Hepatocyte (in vitro differentiated cells): Measurements from ENCODE around the gene ZSCAN2. TPM values are rescaled to one million over a fixed set of nuclear protein-coding genes. Genes with fewer than 3 reads are reported as not detected.
A peak's percentile ranks its signal among the peaks of the same experiment; 100 is the strongest.

Experiments used
- DNase-seq: peaks from one replicate; pipeline ENCODE4 v3.0.0-alpha.2; 2016; ENCODE audit warnings: low spot score
- H2AFZ ChIP-seq: fragments of 200-600 bp; sonication (generic); 2 replicates; pipeline ENCODE4 v1.6.0; 2016; ENCODE audit warnings: antibody characterized with exemption, mild to moderate bottlenecking
- H3K27ac ChIP-seq: fragments of 200-600 bp; sonication (generic); 2 replicates; pipeline ENCODE4 v1.5.1; 2016; ENCODE audit warnings: mild to moderate bottlenecking
- H3K27me3 ChIP-seq: fragments of 200-600 bp; sonication (generic); 2 replicates; pipeline ENCODE4 v1.6.1; 2016
- H3K36me3 ChIP-seq: fragments of 200-600 bp; sonication (generic); replicated peaks from 2 replicates; pipeline ENCODE4 v1.5.1; 2016; ENCODE audit warnings: low read depth; ENCODE audit not compliant: insufficient read depth
- H3K4me1 ChIP-seq: fragments of 200-600 bp; sonication (generic); 2 replicates; pipeline ENCODE4 v1.5.1; 2016; ENCODE audit warnings: mild to moderate bottlenecking, moderate library complexity; ENCODE audit not compliant: insufficient read depth
- H3K4me2 ChIP-seq: fragments of 200-600 bp; sonication (generic); 2 replicates; pipeline ENCODE4 v1.6.0; 2016
- H3K4me3 ChIP-seq: fragments of 200-600 bp; sonication (generic); 2 replicates; pipeline ENCODE4 v1.5.1; 2016; ENCODE audit warnings: mild to moderate bottlenecking
- H3K79me2 ChIP-seq: fragments of 200-600 bp; sonication (generic); 2 replicates; pipeline ENCODE4 v1.6.0; 2017; ENCODE audit warnings: mild to moderate bottlenecking
- H3K9me2 ChIP-seq: fragments of 200-600 bp; sonication (generic); replicated peaks from 2 replicates; pipeline ENCODE4 v1.6.0; 2017; ENCODE audit warnings: mild to moderate bottlenecking; ENCODE audit not compliant: insufficient read depth
- H3K9me3 ChIP-seq: fragments of 200-600 bp; sonication (generic); 2 replicates; pipeline ENCODE4 v1.5.1; 2016; ENCODE audit warnings: low read depth, mild to moderate bottlenecking
- H4K20me1 ChIP-seq: fragments of 200-600 bp; sonication (generic); 2 replicates; pipeline ENCODE4 v1.6.0; 2016; ENCODE audit warnings: mild to moderate bottlenecking; ENCODE audit not compliant: insufficient read depth, poor library complexity, severe bottlenecking
- CTCF ChIP-seq: fragments of 200-600 bp; sonication (generic); IDR thresholded peaks from 2 replicates; pipeline ENCODE4 v1.5.1; 2016; ENCODE audit warnings: antibody characterized with exemption, mild to moderate bottlenecking; ENCODE audit not compliant: poor library complexity
- EZH2 ChIP-seq: fragments of 200-600 bp; sonication (generic); IDR thresholded peaks from 2 replicates; pipeline ENCODE4 v1.6.1; 2016; ENCODE audit warnings: antibody characterized with exemption, mild to moderate bottlenecking, borderline replicate concordance
- EZH2phosphoT487 ChIP-seq: fragments of 200-600 bp; sonication (generic); IDR thresholded peaks from one replicate; pipeline ENCODE4 v1.6.1; 2018; ENCODE audit warnings: antibody characterized with exemption, mild to moderate bottlenecking, low read depth, moderate library complexity; ENCODE audit not compliant: unreplicated experiment, severe bottlenecking
- WGBS: methylation state at CpG from one replicate; pipeline ENCODE4 v1.1.6; 2016; ENCODE audit warnings: low lambda C conversion rate; ENCODE audit errors: missing lambda C conversion rate; 5-methylcytosine and 5-hydroxymethylcytosine counted together
- polyA plus RNA-seq: library from polyadenylated mRNA; unstranded; fragments of >200 nt; fragmentation: Nextera tagmentation; extraction: Ambion mirVana; gene quantifications from 2 replicates; pipeline ENCODE4 v1.2.1, GENCODE V29; 2016
- total RNA-seq: library from RNA; depleted of rRNA; stranded (reverse); fragments of >200 nt; gene quantifications from 2 replicates; pipeline ENCODE4 v1.2.3, GENCODE V29; 2014

The ZSCAN2 gene
- total and polyA plus RNA-seq, 2 experiments from 2014 or later: 11.2 to 21.8 TPM

DNA sequence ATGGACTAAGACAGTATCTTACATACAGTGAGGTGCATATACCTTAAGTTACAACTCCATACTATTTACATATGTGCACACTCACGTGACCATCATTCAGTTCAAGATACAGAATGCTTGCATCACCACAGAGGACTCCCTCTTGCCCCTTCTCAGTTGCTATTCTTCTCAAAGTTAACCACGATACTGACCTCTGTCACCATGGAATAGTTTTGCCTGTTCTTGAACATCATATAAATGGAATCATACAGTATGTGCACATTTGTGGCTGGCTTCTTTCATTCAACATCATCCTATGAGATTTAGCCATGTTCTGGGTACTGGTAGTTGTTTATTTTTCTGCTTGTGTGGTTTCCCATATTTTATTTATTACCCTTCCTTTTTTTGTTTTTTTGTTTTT, 10.4 kb upstream of the ZSCAN2 start:
- Histone ChIP-seq H3K9me3 (no peaks in the 10 kb centered on the region), H3K4me1 (no peaks in the 10 kb centered on the region), H3K9me2 (no peaks in the 10 kb centered on the region), H4K20me1 (no peaks in the 10 kb centered on the region), H3K36me3 (no peaks in the 10 kb centered on the region), H3K79me2 (no peaks in the 10 kb centered on the region), H3K27ac (no peak overlapping the region), H3K27me3 (no peaks in the 10 kb centered on the region), H2AFZ (no peak overlapping the region), H3K4me2 (no peak overlapping the region), H3K4me3 (no peak overlapping the region)
- 79% methylated on average over 2 of the region's 2 CpGs for WGBS
- DNase-seq: no peak
- TF ChIP-seq EZH2phosphoT487 (no peak), CTCF (no peak), EZH2 (no peak)

GRCh38 chr15:84591815-84592214, 9.0 kb upstream of the ZSCAN2 start:
- no peak for DNase-seq
- Histone ChIP-seq H3K4me2 (no peak overlapping the region), H3K4me1 (no peaks in the 10 kb centered on the region), H3K27ac (no peak overlapping the region), H2AFZ (no peak overlapping the region), H3K4me3 (no peak overlapping the region), H3K9me2 (no peaks in the 10 kb centered on the region), H4K20me1 (no peaks in the 10 kb centered on the region), H3K36me3 (no peaks in the 10 kb centered on the region), H3K27me3 (no peaks in the 10 kb centered on the region), H3K9me3 (no peaks in the 10 kb centered on the region), H3K79me2 (no peaks in the 10 kb centered on the region)
- WGBS: 100% methylated on average over 1 of the region's 1 CpG
- no peak for TF ChIP-seq CTCF
- no peak for TF ChIP-seq EZH2
- no peak for TF ChIP-seq EZH2phosphoT487

- no peak overlapping the region for H2AFZ ChIP-seq
- no peaks in the 10 kb centered on the region for H3K9me3 ChIP-seq
- no peaks in the 10 kb centered on the region for H3K27me3 ChIP-seq
- no peaks in the 10 kb centered on the region for H3K4me1 ChIP-seq
- H3K79me2 ChIP-seq: no peaks in the 10 kb centered on the region
- no peaks in the 10 kb centered on the region for H4K20me1 ChIP-seq
- WGBS: 75% methylated on average over 3 of the region's 3 CpGs
- DNase-seq: peak; percentile 44
- no peak for TF ChIP-seq EZH2phosphoT487
- TF ChIP-seq CTCF: no peak
- TF ChIP-seq EZH2: no peak
- H3K4me3 ChIP-seq: no peak overlapping the region
- H3K27ac ChIP-seq: peak overlapping the region; percentile 28
- no peaks in the 10 kb centered on the region for H3K9me2 ChIP-seq
- no peaks in the 10 kb centered on the region for H3K36me3 ChIP-seq
- H3K4me2 ChIP-seq: no peak overlapping the region
Observed at GRCh38 chr15:84594617-84595290, 6.1 kb upstream of the ZSCAN2 start.

DNA sequence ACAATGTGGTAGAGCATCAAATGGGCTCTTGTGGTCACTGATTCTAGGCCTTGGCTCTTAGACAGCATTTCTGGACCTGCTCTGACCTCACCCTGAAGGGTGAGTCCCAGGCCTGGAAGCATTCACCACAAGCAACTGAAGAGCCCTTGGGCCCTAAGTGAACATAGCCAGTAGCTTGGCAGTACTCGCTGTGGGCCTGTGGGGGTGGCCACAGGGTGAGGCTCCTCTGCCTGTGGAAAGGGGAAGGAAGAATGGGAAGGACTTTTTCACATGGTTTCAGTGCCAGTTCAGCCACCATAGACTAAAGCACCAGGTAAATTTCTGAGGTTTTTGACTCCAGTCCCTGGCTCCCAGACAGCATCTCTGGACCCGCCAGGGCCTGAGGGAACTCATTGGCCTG, 5.1 kb upstream of the ZSCAN2 start:
- Histone ChIP-seq H3K9me3 (no peaks in the 10 kb centered on the region), H3K27me3 (no peaks in the 10 kb centered on the region), H4K20me1 (no peaks in the 10 kb centered on the region), H3K9me2 (no peaks in the 10 kb centered on the region), H3K4me3 (no peak overlapping the region), H3K4me2 (no peak overlapping the region), H3K4me1 (no peaks in the 10 kb centered on the region), H2AFZ (no peak overlapping the region), H3K27ac (no peak overlapping the region), H3K79me2 (no peaks in the 10 kb centered on the region), H3K36me3 (no peaks in the 10 kb centered on the region)
- DNase-seq: no peak
- WGBS: 95% methylated on average over 2 of the region's 2 CpGs
- no peak for TF ChIP-seq EZH2
- TF ChIP-seq EZH2phosphoT487: no peak
- no peak for TF ChIP-seq CTCF
